HepG2 (cell line): ENCODE measurements around the gene BSN. TPM values are rescaled to one million over a fixed set of nuclear protein-coding genes. Genes with fewer than 3 reads are reported as not detected.

Experiments
- ATAC-seq: fragments of 200-7000 bp; cut with Tn5 transposase; 3 replicates; pipeline ENCODE4 v1.9.1; 2020; ENCODE audit warnings: mild to moderate bottlenecking, moderate library complexity
- BruUV-seq: library from RNA; stranded (reverse); fragments of 400-500 nt; replicated peaks from 2 replicates; lab custom pipeline; 2021; lab: Mats Ljungman, UMichigan
- CTCF ChIA-PET: fragments of 300-600 bp; formaldehyde crosslinking; extraction: SDS; loops from one replicate; lab custom pipeline; 2021; ENCODE audit warnings: low total read pairs, inconsistent platforms, low intra/inter-chr PET ratio; lab: Yijun Ruan, JAX
- POLR2A ChIA-PET: fragments of 350-600 bp; sonication (Branson Sonifier 250); formaldehyde crosslinking; loops from one replicate; lab custom pipeline; 2020; ENCODE audit warnings: antibody characterized with exemption, inconsistent platforms; lab: Yijun Ruan, JAX
- DNase-seq: peaks from one replicate; pipeline ENCODE4 v3.0.0-alpha.2; 2015; ENCODE audit warnings: low spot score
- FAIRE-seq: peaks from 3 replicates; lab custom pipeline; 2011; peaks lifted over from hg19 to GRCh38; lab: Jason Lieb, UNC
- H2AFZ ChIP-seq: one replicate; pipeline ENCODE4 v1.6.1; 2011; ENCODE audit warnings: low read length, inconsistent platforms
- H3K27ac ChIP-seq: fragments of 300-600 bp; 3 replicates; pipeline ENCODE4 v1.8.0; 2011; ENCODE audit warnings: mixed run types, mild to moderate bottlenecking, mixed read lengths, low read length, inconsistent platforms; ENCODE audit not compliant: insufficient read depth; ENCODE audit errors: extremely low read length
- H3K27me3 ChIP-seq, 2 experiments: fragments of 200-600 bp in 1 of 2; 2 replicates in 1 of 2; 3 replicates in 1 of 2; pipeline versions ENCODE4 v1.6.0 to v1.8.0; 2011; ENCODE audit warnings: low read length in 2 of 2, mild to moderate bottlenecking in 2 of 2, moderate library complexity in 2 of 2, inconsistent platforms in 1 of 2; ENCODE audit not compliant: insufficient read depth in 2 of 2, control insufficient read depth in 1 of 2
- H3K36me3 ChIP-seq, 2 experiments: fragments of 200-600 bp in 1 of 2; replicated peaks in 1 of 2; 2 replicates in 1 of 2; 3 replicates in 1 of 2; pipeline versions ENCODE4 v1.5.1 to v1.8.0; 2011; ENCODE audit warnings: low read length in 2 of 2, inconsistent platforms in 1 of 2; ENCODE audit not compliant: insufficient read depth in 2 of 2, control insufficient read depth in 1 of 2
- H3K4me1 ChIP-seq: 2 replicates; pipeline ENCODE4 v1.5.1; 2012; ENCODE audit warnings: low read length, inconsistent platforms; ENCODE audit not compliant: insufficient read depth
- H3K4me2 ChIP-seq: 2 replicates; pipeline ENCODE4 v1.6.0; 2011; ENCODE audit warnings: low read depth, low read length, inconsistent platforms
- H3K4me3 ChIP-seq, 3 experiments: fragments of 200-600 bp in 1 of 3; sonication (generic), shearing (Covaris generic) in 1 of 3; replicated peaks in 1 of 3; 2 replicates each; pipeline ENCODE4 v1.5.1; 2011 to 2016; ENCODE audit warnings: low read length in 3 of 3, inconsistent platforms in 2 of 3, low read depth in 2 of 3, mild to moderate bottlenecking in 2 of 3, control low read depth in 1 of 3, mixed read lengths in 1 of 3; ENCODE audit not compliant: insufficient read depth in 1 of 3
- H3K79me2 ChIP-seq: one replicate; pipeline ENCODE4 v1.6.1; 2011; ENCODE audit warnings: low read length, inconsistent platforms; ENCODE audit not compliant: insufficient read depth
- H3K9ac ChIP-seq: 2 replicates; pipeline ENCODE4 v1.6.0; 2011; ENCODE audit warnings: mild to moderate bottlenecking, low read depth, low read length, inconsistent platforms; ENCODE audit not compliant: insufficient read depth
- H3K9me3 ChIP-seq: 2 replicates; pipeline ENCODE4 v1.5.1; 2012; ENCODE audit warnings: mild to moderate bottlenecking, low read length
- H4K20me1 ChIP-seq: 2 replicates; pipeline ENCODE4 v1.6.0; 2011; ENCODE audit warnings: inconsistent platforms, mild to moderate bottlenecking, low read length, moderate library complexity; ENCODE audit not compliant: insufficient read depth
- CENPX ChIP-seq: sonication (generic); formaldehyde crosslinking; IDR thresholded peaks from 2 replicates; pipeline ENCODE4 v1.9.0; 2021; ENCODE audit warnings: mild to moderate bottlenecking, missing genetic modification reagents, moderate library complexity
- CREB1 ChIP-seq, 2 experiments: fragments of 450-650 bp in 1 of 2; IDR thresholded peaks; 2 replicates each; pipeline ENCODE4 v1.6.1; 2016 to 2017; ENCODE audit warnings: control low read depth in 1 of 2, mild to moderate bottlenecking in 1 of 2, missing compliant biosample characterization in 1 of 2, missing genetic modification characterization in 1 of 2
- CREBL2 ChIP-seq: sonication (generic); formaldehyde crosslinking; IDR thresholded peaks from 2 replicates; pipeline ENCODE4 v1.8.1; 2023; ENCODE audit warnings: missing genetic modification reagents, mild to moderate bottlenecking, borderline replicate concordance
- DPF2 ChIP-seq: sonication (generic); formaldehyde crosslinking; IDR thresholded peaks from 2 replicates; pipeline ENCODE4 v1.4.0; 2020; ENCODE audit warnings: mild to moderate bottlenecking, low read depth, missing genetic modification reagents, borderline replicate concordance
- HDAC2 ChIP-seq: sonication (generic); formaldehyde crosslinking; IDR thresholded peaks from 2 replicates; pipeline ENCODE4 v1.4.0; 2020; ENCODE audit warnings: missing genetic modification reagents
- HNF4A ChIP-seq: sonication (generic); formaldehyde crosslinking; IDR thresholded peaks from 2 replicates; pipeline ENCODE4 v1.4.0; 2020; ENCODE audit warnings: missing genetic modification reagents
- MEIS1 ChIP-seq: sonication (generic); formaldehyde crosslinking; IDR thresholded peaks from 2 replicates; pipeline ENCODE4 v1.9.0; 2021; ENCODE audit warnings: mild to moderate bottlenecking, missing genetic modification reagents, moderate library complexity, borderline replicate concordance
- MIER2 ChIP-seq: IDR thresholded peaks from 2 replicates; pipeline ENCODE4 v1.6.1; 2016; ENCODE audit warnings: missing biosample characterization, missing genetic modification reagents
- MIER3 ChIP-seq: IDR thresholded peaks from 2 replicates; pipeline ENCODE4 v1.6.1; 2016; ENCODE audit warnings: missing compliant biosample characterization, borderline replicate concordance
- SIX4 ChIP-seq: sonication (generic); formaldehyde crosslinking; IDR thresholded peaks from 2 replicates; pipeline ENCODE4 v1.4.0; 2020; ENCODE audit warnings: missing genetic modification reagents
- SMYD3 ChIP-seq: sonication (generic); formaldehyde crosslinking; IDR thresholded peaks from 2 replicates; pipeline ENCODE4 v1.8.1; 2023; ENCODE audit warnings: mild to moderate bottlenecking, missing genetic modification reagents
- SOX6 ChIP-seq, 2 experiments: fragments of 450-650 bp in 1 of 2; sonication (generic) in 1 of 2; formaldehyde crosslinking in 1 of 2; IDR thresholded peaks; 2 replicates each; pipeline versions ENCODE4 v1.4.0 to v1.6.1; 2017 to 2020; ENCODE audit warnings: antibody characterized with exemption in 1 of 2, mild to moderate bottlenecking in 1 of 2, missing genetic modification reagents in 1 of 2
- STAT5B ChIP-seq: sonication (generic); formaldehyde crosslinking; IDR thresholded peaks from 2 replicates; pipeline ENCODE4 v1.4.0; 2020; ENCODE audit warnings: missing genetic modification reagents
- TBX2 ChIP-seq: sonication (generic); formaldehyde crosslinking; IDR thresholded peaks from 2 replicates; pipeline ENCODE4 v1.5.0; 2020; ENCODE audit warnings: missing genetic modification reagents, mild to moderate bottlenecking, borderline replicate concordance
- ZFX ChIP-seq: sonication (generic); formaldehyde crosslinking; IDR thresholded peaks from 2 replicates; pipeline ENCODE4 v1.4.0; 2020; ENCODE audit warnings: mild to moderate bottlenecking, low read depth, missing genetic modification reagents, moderate library complexity
- ZMYM2 ChIP-seq: sonication (generic); formaldehyde crosslinking; IDR thresholded peaks from 2 replicates; pipeline ENCODE4 v1.8.0; 2022; ENCODE audit warnings: mild to moderate bottlenecking, missing genetic modification reagents
- ZMYM3 ChIP-seq: sonication (generic); formaldehyde crosslinking; IDR thresholded peaks from 2 replicates; pipeline ENCODE4 v1.5.1; 2020; ENCODE audit warnings: mild to moderate bottlenecking, missing genetic modification reagents
- ZNF256 ChIP-seq: sonication (generic); formaldehyde crosslinking; conservative IDR thresholded peaks from 2 replicates; pipeline ENCODE4 v1.4.0; 2020; ENCODE audit warnings: missing genetic modification reagents
- ZNF556 ChIP-seq: sonication (generic); formaldehyde crosslinking; IDR thresholded peaks from 2 replicates; pipeline ENCODE4 v1.4.0; 2020; ENCODE audit warnings: mild to moderate bottlenecking, missing genetic modification reagents, borderline replicate concordance
- ZNF672 ChIP-seq: sonication (generic); formaldehyde crosslinking; IDR thresholded peaks from 2 replicates; pipeline ENCODE4 v1.8.1; 2022; ENCODE audit warnings: missing genetic modification reagents
- WGBS: methylation state at CpG from one replicate; pipeline ENCODE4 v1.1.6; 2017; ENCODE audit warnings: low lambda C conversion rate; 5-methylcytosine and 5-hydroxymethylcytosine counted together
- in situ Hi-C: cut with HindIII; loops from 2 replicates; pipeline ENCODE4 v1.10.0; 2017; ENCODE audit warnings: low pct_unique_long_range_greater_than_20kb; ENCODE audit not compliant: extremely low pct_ligation_motif_present
- intact Hi-C: fragments of 100-400 bp; cut with micrococcal nuclease; formaldehyde crosslinking; loops from one replicate; pipeline ENCODE4 v1.10.0; 2022; ENCODE audit not compliant: unreplicated experiment
- polyA plus RNA-seq, 8 experiments: library from polyadenylated mRNA; depleted of rRNA in 3 of 8; stranded (reverse) in 7 of 8; unstranded in 1 of 8; fragments of >200 nt; fragmentation: Illumina TruSeq in 4 of 8; extraction: Trizol in 4 of 8; gene quantifications; 2 replicates each; pipeline versions ENCODE4 v1.2.1 to v1.2.3, GENCODE V29; 2011 to 2016; ENCODE audit warnings: low read depth in 4 of 8, missing spikeins in 1 of 8, mixed read lengths in 1 of 8; ENCODE audit not compliant: insufficient read depth in 1 of 8
- total RNA-seq, 5 experiments: library from RNA; depleted of rRNA; stranded (reverse); fragments of >200 nt; fragmentation: Illumina TruSeq; extraction: Trizol; gene quantifications; 2 replicates each; pipeline ENCODE4 v1.2.3, GENCODE V29; 2016; ENCODE audit warnings: low read depth in 1 of 5
- TF ChIP-seq, protein P1 (sequence below): IDR thresholded peaks from 2 replicates; pipeline ENCODE4 v1.6.1; 2018; ENCODE audit warnings: missing genetic modification reagents, mild to moderate bottlenecking, missing compliant biosample characterization
- TF ChIP-seq, protein P2 (sequence below): sonication (generic); formaldehyde crosslinking; IDR thresholded peaks from 2 replicates; pipeline ENCODE4 v1.4.0; 2020; ENCODE audit warnings: missing genetic modification reagents, borderline replicate concordance

Gene BSN
- total and polyA plus RNA-seq, 2 of the 13 experiments (the other 11 are each of a cell fraction or from before 2014, with no cell fraction given): 0.42 to 0.86 TPM

DNA sequence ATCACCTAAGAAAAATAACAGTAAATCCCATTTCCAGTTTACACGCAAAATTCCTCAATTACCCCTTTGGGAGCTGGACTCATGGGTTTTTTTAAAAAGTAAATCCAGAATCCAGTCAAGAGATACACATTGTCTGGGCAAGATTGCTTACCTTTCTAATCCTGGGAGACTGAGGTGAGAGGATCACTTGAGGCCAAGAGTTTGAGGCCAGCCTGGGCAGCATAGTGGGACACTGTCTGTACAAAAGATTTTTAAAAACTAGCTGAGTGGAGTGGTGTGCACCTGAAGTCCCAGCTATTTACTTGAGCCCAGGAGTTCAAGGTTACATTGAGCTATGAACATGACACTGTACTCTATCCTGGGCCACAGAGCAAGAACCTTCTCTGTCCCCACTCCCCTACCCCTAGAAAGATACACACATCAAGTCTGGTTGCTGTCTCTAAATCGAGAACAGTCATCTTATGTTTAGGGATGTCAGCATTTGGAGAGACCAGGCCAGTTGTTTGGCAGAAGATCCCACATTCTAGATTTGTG, 45.2 kb upstream of the BSN start:
- Histone ChIP-seq H2AFZ (no peak overlapping the region), H3K36me3 (peaks cover 10 to 28% of the 10 kb centered on the region in 2 experiments; a peak in 4 of 5 replicates), H3K4me2 (no peak overlapping the region; the same call in 1 of the 2 replicates), H3K79me2 (peaks cover 25% of the 10 kb centered on the region), H3K27ac (peak overlapping the region; percentile 8), H4K20me1 (no peaks in the 10 kb centered on the region; the same call in none of the 2 replicates), H3K27me3 (no peaks in the 10 kb centered on the region), H3K9me3 (no peaks in the 10 kb centered on the region), H3K9ac (no peak overlapping the region), H3K4me1 (peaks cover 18% of the 10 kb centered on the region), H3K4me3 (no peak overlapping the region)
- ChIA-PET CTCF (no interaction called here), POLR2A (interaction anchor here (0.9 to 1.0 kb wide), 2 partner anchors 9 to 32 kb away, joined by 4 read pairs; no protein-coding TSS in a partner anchor)
- peak; percentile 28 for FAIRE-seq
- intact Hi-C loops: no loop called here
- in situ Hi-C loops: no loop called here
- BruUV-seq: no TSS peak
- ATAC-seq: peak; percentile 90
- DNase-seq: peak; percentile 47
- 22% methylated on average over 2 of the region's 2 CpGs for WGBS
- TF ChIP-seq HNF4A (CRISPR knock-in tag) (peak; percentile 59), TBX2 (CRISPR knock-in tag) (no peak), SIX4 (CRISPR knock-in tag) (0 out of 2 replicates have a peak, but pooled peaks have one; percentile 54), SMYD3 (CRISPR knock-in tag) (no peak), DPF2 (no peak), CENPX (CRISPR knock-in tag) (no peak), ZNF256 (CRISPR knock-in tag) (no peak), MIER2 (CRISPR knock-in tag) (no peak), CREBL2 (CRISPR knock-in tag) (no peak), ZMYM2 (no peak), ZMYM3 (CRISPR knock-in tag) (0 out of 2 replicates have a peak, but pooled peaks have one; percentile 49), ZNF556 (peak; percentile 21; the same call in 1 of the 2 replicates), SOX6 (IDR thresholded peaks at IDR 0.05) (no peak), SOX6 (CRISPR knock-in tag; IDR thresholded peaks at IDR 0.05) (peak; percentile 52; the same call in 1 of the 2 replicates), STAT5B (CRISPR knock-in tag) (no peak), ZFX (0 out of 2 replicates have a peak, but pooled peaks have one; percentile 15), HDAC2 (CRISPR knock-in tag) (peak; percentile 40; the same call in 1 of the 2 replicates), MEIS1 (CRISPR knock-in tag) (no peak), MIER3 (peak; percentile 33; the same call in 1 of the 2 replicates), ZNF672 (CRISPR knock-in tag) (no peak), CREB1 (IDR thresholded peaks at IDR 0.05) (no peak), CREB1 (CRISPR knock-in tag; IDR thresholded peaks at IDR 0.05) (no peak)
- TF ChIP-seq, protein P1, sequence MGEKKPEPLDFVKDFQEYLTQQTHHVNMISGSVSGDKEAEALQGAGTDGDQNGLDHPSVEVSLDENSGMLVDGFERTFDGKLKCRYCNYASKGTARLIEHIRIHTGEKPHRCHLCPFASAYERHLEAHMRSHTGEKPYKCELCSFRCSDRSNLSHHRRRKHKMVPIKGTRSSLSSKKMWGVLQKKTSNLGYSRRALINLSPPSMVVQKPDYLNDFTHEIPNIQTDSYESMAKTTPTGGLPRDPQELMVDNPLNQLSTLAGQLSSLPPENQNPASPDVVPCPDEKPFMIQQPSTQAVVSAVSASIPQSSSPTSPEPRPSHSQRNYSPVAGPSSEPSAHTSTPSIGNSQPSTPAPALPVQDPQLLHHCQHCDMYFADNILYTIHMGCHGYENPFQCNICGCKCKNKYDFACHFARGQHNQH (CRISPR knock-in tag): 0 out of 2 replicates have a peak, but pooled peaks have one; percentile 27
- TF ChIP-seq, protein P2, sequence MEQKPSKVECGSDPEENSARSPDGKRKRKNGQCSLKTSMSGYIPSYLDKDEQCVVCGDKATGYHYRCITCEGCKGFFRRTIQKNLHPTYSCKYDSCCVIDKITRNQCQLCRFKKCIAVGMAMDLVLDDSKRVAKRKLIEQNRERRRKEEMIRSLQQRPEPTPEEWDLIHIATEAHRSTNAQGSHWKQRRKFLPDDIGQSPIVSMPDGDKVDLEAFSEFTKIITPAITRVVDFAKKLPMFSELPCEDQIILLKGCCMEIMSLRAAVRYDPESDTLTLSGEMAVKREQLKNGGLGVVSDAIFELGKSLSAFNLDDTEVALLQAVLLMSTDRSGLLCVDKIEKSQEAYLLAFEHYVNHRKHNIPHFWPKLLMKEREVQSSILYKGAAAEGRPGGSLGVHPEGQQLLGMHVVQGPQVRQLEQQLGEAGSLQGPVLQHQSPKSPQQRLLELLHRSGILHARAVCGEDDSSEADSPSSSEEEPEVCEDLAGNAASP (CRISPR knock-in tag): peak; percentile 33; the same call in 1 of the 2 replicates
